ENCODE measurements around the gene PLEKHH3.
"Not testable (repeated sequence)": the region's sequence is repeated elsewhere in the genome, so short reads cannot be mapped to it uniquely, and the experiment has no call there.

- TF ChIP-seq, protein P1, sequence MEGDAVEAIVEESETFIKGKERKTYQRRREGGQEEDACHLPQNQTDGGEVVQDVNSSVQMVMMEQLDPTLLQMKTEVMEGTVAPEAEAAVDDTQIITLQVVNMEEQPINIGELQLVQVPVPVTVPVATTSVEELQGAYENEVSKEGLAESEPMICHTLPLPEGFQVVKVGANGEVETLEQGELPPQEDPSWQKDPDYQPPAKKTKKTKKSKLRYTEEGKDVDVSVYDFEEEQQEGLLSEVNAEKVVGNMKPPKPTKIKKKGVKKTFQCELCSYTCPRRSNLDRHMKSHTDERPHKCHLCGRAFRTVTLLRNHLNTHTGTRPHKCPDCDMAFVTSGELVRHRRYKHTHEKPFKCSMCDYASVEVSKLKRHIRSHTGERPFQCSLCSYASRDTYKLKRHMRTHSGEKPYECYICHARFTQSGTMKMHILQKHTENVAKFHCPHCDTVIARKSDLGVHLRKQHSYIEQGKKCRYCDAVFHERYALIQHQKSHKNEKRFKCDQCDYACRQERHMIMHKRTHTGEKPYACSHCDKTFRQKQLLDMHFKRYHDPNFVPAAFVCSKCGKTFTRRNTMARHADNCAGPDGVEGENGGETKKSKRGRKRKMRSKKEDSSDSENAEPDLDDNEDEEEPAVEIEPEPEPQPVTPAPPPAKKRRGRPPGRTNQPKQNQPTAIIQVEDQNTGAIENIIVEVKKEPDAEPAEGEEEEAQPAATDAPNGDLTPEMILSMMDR (IDR thresholded peaks at IDR 0.05): not testable (repeated sequence)
- TF ChIP-seq EZH2phosphoT487 (IDR thresholded peaks at IDR 0.05; ENCODE audit: borderline replicate concordance, low read depth); FOSL2 (IDR thresholded peaks at IDR 0.05; ENCODE audit: borderline replicate concordance, low read depth); TEAD4 (IDR thresholded peaks at IDR 0.05; ENCODE audit: borderline replicate concordance, insufficient read depth); RFX5 (IDR thresholded peaks at IDR 0.05; ENCODE audit: low read length); USF2 (IDR thresholded peaks at IDR 0.05; ENCODE audit: borderline replicate concordance, low read depth, low read length); POLR2AphosphoS5 (IDR thresholded peaks at IDR 0.05; ENCODE audit: low read depth, low read length); EP300 (IDR thresholded peaks at IDR 0.05; ENCODE audit: borderline replicate concordance in 1 of 2, low read depth in 1 of 2, low read length in 1 of 2): not testable (repeated sequence)
- TF ChIP-seq, protein P2, sequence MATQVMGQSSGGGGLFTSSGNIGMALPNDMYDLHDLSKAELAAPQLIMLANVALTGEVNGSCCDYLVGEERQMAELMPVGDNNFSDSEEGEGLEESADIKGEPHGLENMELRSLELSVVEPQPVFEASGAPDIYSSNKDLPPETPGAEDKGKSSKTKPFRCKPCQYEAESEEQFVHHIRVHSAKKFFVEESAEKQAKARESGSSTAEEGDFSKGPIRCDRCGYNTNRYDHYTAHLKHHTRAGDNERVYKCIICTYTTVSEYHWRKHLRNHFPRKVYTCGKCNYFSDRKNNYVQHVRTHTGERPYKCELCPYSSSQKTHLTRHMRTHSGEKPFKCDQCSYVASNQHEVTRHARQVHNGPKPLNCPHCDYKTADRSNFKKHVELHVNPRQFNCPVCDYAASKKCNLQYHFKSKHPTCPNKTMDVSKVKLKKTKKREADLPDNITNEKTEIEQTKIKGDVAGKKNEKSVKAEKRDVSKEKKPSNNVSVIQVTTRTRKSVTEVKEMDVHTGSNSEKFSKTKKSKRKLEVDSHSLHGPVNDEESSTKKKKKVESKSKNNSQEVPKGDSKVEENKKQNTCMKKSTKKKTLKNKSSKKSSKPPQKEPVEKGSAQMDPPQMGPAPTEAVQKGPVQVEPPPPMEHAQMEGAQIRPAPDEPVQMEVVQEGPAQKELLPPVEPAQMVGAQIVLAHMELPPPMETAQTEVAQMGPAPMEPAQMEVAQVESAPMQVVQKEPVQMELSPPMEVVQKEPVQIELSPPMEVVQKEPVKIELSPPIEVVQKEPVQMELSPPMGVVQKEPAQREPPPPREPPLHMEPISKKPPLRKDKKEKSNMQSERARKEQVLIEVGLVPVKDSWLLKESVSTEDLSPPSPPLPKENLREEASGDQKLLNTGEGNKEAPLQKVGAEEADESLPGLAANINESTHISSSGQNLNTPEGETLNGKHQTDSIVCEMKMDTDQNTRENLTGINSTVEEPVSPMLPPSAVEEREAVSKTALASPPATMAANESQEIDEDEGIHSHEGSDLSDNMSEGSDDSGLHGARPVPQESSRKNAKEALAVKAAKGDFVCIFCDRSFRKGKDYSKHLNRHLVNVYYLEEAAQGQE (IDR thresholded peaks at IDR 0.05; ENCODE audit: low read depth, low read length): not testable (repeated sequence)
Measured at GRCh38 chr17:42627032-42627764, 49.6 kb downstream of the PLEKHH3 start.
